ENCODE results near the gene MEGF11.

The MEGF11 gene

GRCh38 chr15:66169023-66169422, 84.5 kb downstream of the MEGF11 start:
- no peak for DNase-seq

- no peak for DNase-seq
These were observed 85.7 kb downstream of the MEGF11 start for GRCh38 chr15:66167854-66168253.

- no peak for DNase-seq
These were observed 87.7 kb downstream of the MEGF11 start for GRCh38 chr15:66165856-66166255.

- no peak for DNase-seq
These were observed 88.8 kb downstream of the MEGF11 start for GRCh38 chr15:66164788-66165187.

- peak; percentile 49 for DNase-seq
These were observed 90.0 kb downstream of the MEGF11 start for GRCh38 chr15:66163553-66163952.

- no peak for DNase-seq
These were observed 91.3 kb downstream of the MEGF11 start for GRCh38 chr15:66162286-66162685.

GRCh38 chr15:66161575-66162118, 91.9 kb downstream of the MEGF11 start:
- DNase-seq: no peak

- no peak for DNase-seq
These were observed 92.4 kb downstream of the MEGF11 start for GRCh38 chr15:66161108-66161507.

GRCh38 chr15:66157507-66157906, 96.0 kb downstream of the MEGF11 start:
- no peak for DNase-seq

- no peak for DNase-seq
These were observed 97.1 kb downstream of the MEGF11 start for GRCh38 chr15:66156310-66156975.

GRCh38 chr15:66155065-66155464, 98.5 kb downstream of the MEGF11 start:
- no peak for DNase-seq

GRCh38 chr15:66154581-66154980, 99.0 kb downstream of the MEGF11 start:
- peak; percentile 56 for DNase-seq

GRCh38 chr15:66153549-66154415, 99.8 kb downstream of the MEGF11 start:
- DNase-seq: peak; percentile 54

GRCh38 chr15:66152650-66153049, 100.9 kb downstream of the MEGF11 start:
- no peak for DNase-seq

- DNase-seq: peak; percentile 56
These were observed 101.7 kb downstream of the MEGF11 start for GRCh38 chr15:66151809-66152208.

GRCh38 chr15:66149871-66150270, 103.7 kb downstream of the MEGF11 start:
- DNase-seq: no peak

- DNase-seq: no peak
These were observed 105.4 kb downstream of the MEGF11 start for GRCh38 chr15:66148187-66148586.

GRCh38 chr15:66147440-66147839, 106.1 kb downstream of the MEGF11 start:
- no peak for DNase-seq

GRCh38 chr15:66145726-66146182, 107.8 kb downstream of the MEGF11 start:
- peak; percentile 63 for DNase-seq

- peak; percentile 63 for DNase-seq
These were observed 108.4 kb downstream of the MEGF11 start for GRCh38 chr15:66144978-66145725.

- DNase-seq: no peak
These were observed 111.3 kb downstream of the MEGF11 start for GRCh38 chr15:66142285-66142684.

- no peak for DNase-seq
These were observed 113.9 kb downstream of the MEGF11 start for GRCh38 chr15:66139591-66140207.

Measured in DMS153 (cell line).